Smooth muscle cell (in vitro differentiated cells): ENCODE results near the gene NDE1. TPM values are rescaled to one million over a fixed set of nuclear protein-coding genes. Genes with fewer than 3 reads are reported as not detected.

Source experiments
- DNase-seq: peaks from one replicate; lab custom pipeline; 2025; ENCODE audit not compliant: unreplicated experiment; lab: John Stamatoyannopoulos, UW
- H2AFZ ChIP-seq: fragments of 200-600 bp; sonication (generic); 2 replicates; pipeline ENCODE4 v1.6.0; 2016; ENCODE audit warnings: antibody characterized with exemption, low read depth, mild to moderate bottlenecking
- H3F3A ChIP-seq: fragments of 200-600 bp; sonication (generic); 2 replicates; pipeline ENCODE4 v1.6.0; 2017; ENCODE audit warnings: antibody characterized with exemption, low read depth
- H3K27ac ChIP-seq: fragments of 200-600 bp; sonication (generic); 2 replicates; pipeline ENCODE4 v1.5.1; 2016; ENCODE audit warnings: low read depth, mild to moderate bottlenecking
- H3K27me3 ChIP-seq: fragments of 200-600 bp; sonication (generic); 2 replicates; pipeline ENCODE4 v1.6.1; 2016; ENCODE audit warnings: low read depth, mild to moderate bottlenecking
- H3K36me3 ChIP-seq: fragments of 200-600 bp; sonication (generic); 2 replicates; pipeline ENCODE4 v1.5.1; 2016; ENCODE audit warnings: low read depth
- H3K4me1 ChIP-seq: fragments of 200-600 bp; sonication (generic); 2 replicates; pipeline ENCODE4 v1.5.1; 2016; ENCODE audit warnings: low read depth
- H3K4me2 ChIP-seq: fragments of 200-600 bp; sonication (generic); 2 replicates; pipeline ENCODE4 v1.6.0; 2016; ENCODE audit warnings: mild to moderate bottlenecking
- H3K4me3 ChIP-seq: fragments of 200-600 bp; sonication (generic); 2 replicates; pipeline ENCODE4 v1.5.1; 2016; ENCODE audit warnings: mild to moderate bottlenecking
- H3K79me2 ChIP-seq: fragments of 200-600 bp; sonication (generic); 2 replicates; pipeline ENCODE4 v1.6.0; 2016; ENCODE audit warnings: low read depth, mild to moderate bottlenecking
- H3K9ac ChIP-seq: fragments of 200-600 bp; sonication (generic); 2 replicates; pipeline ENCODE4 v1.6.0; 2016; ENCODE audit warnings: low read depth
- H3K9me3 ChIP-seq: fragments of 200-600 bp; sonication (generic); replicated peaks from 2 replicates; pipeline ENCODE4 v1.5.1; 2016; ENCODE audit warnings: low read depth
- H4K20me1 ChIP-seq: fragments of 200-600 bp; sonication (generic); 2 replicates; pipeline ENCODE4 v1.6.0; 2016; ENCODE audit warnings: low read depth
- WGBS: methylation state at CpG from one replicate; pipeline ENCODE4 v1.1.7; 2016; ENCODE audit warnings: low lambda C conversion rate; 5-methylcytosine and 5-hydroxymethylcytosine counted together
- polyA plus RNA-seq: library from polyadenylated mRNA; unstranded; fragments of >200 nt; fragmentation: Nextera tagmentation; extraction: Ambion mirVana; gene quantifications from 2 replicates; pipeline ENCODE4 v1.2.1, GENCODE V29; 2016
- total RNA-seq: library from RNA; depleted of rRNA; stranded (reverse); fragments of >200 nt; gene quantifications from 2 replicates; pipeline ENCODE4 v1.2.3, GENCODE V29; 2014
- TF ChIP-seq, protein P1 (sequence below): fragments of 200-600 bp; sonication (generic); IDR thresholded peaks from 2 replicates; pipeline ENCODE4 v1.5.1; 2017; ENCODE audit warnings: borderline replicate concordance, mild to moderate bottlenecking, antibody characterized with exemption; ENCODE audit not compliant: insufficient read depth, poor library complexity, severe bottlenecking

The NDE1 gene
- total and polyA plus RNA-seq, 2 experiments from 2014 or later, result 12.2 to 17.9 TPM

DNA sequence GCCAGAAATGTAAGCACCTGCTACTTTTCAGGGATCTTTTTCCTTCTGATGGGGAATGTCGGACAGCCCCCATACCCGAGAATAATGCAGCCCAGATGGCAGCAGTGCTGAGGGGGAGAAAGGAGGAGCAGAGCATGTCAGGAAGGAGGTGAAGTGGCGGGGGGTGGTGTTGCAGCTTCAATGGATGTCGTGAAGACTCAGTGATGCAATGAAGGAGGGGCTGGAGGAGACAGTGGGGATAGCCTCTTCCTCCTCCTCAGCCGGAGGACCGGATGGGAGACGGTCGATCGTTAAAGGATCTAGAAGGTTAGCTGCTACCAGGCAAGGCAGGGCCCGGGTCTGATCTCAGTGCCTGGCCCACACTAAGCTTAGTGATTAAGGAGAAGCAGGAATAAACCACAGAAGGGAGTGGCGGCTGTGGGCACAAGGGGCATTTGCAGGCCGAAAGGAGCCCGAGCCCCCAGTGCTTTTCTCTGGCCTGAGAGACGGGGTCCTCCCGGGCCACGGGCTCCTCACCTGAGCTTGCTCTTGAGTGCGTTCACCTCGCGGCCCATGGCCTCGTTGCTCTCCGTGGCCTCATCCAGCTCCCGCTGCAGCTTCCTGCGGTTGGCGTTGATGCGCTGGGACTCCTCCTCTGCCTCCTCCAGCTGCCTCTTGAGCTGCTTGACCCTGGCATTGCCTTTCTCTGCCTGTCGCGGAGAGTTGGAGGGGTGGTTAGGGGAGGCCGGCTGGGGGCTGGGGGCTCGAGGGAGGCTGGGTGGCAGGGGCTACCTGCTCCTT is 64.5 kb downstream of the NDE1 start:
- WGBS, result 92% methylated on average over 25 of the region's 29 CpGs
- Histone ChIP-seq H4K20me1 (no peaks in the 10 kb centered on the region), H3K36me3 (no peaks in the 10 kb centered on the region), H3F3A (no peaks in the 10 kb centered on the region), H3K4me2 (no peak overlapping the region), H2AFZ (no peak overlapping the region), H3K4me1 (no peaks in the 10 kb centered on the region), H3K9ac (no peak overlapping the region), H3K27ac (no peak overlapping the region), H3K27me3 (no peaks in the 10 kb centered on the region), H3K9me3 (no peaks in the 10 kb centered on the region), H3K79me2 (no peaks in the 10 kb centered on the region), H3K4me3 (no peak overlapping the region)
- DNase-seq, result no peak
- TF ChIP-seq, protein P1, sequence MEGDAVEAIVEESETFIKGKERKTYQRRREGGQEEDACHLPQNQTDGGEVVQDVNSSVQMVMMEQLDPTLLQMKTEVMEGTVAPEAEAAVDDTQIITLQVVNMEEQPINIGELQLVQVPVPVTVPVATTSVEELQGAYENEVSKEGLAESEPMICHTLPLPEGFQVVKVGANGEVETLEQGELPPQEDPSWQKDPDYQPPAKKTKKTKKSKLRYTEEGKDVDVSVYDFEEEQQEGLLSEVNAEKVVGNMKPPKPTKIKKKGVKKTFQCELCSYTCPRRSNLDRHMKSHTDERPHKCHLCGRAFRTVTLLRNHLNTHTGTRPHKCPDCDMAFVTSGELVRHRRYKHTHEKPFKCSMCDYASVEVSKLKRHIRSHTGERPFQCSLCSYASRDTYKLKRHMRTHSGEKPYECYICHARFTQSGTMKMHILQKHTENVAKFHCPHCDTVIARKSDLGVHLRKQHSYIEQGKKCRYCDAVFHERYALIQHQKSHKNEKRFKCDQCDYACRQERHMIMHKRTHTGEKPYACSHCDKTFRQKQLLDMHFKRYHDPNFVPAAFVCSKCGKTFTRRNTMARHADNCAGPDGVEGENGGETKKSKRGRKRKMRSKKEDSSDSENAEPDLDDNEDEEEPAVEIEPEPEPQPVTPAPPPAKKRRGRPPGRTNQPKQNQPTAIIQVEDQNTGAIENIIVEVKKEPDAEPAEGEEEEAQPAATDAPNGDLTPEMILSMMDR, result no peak

DNA sequence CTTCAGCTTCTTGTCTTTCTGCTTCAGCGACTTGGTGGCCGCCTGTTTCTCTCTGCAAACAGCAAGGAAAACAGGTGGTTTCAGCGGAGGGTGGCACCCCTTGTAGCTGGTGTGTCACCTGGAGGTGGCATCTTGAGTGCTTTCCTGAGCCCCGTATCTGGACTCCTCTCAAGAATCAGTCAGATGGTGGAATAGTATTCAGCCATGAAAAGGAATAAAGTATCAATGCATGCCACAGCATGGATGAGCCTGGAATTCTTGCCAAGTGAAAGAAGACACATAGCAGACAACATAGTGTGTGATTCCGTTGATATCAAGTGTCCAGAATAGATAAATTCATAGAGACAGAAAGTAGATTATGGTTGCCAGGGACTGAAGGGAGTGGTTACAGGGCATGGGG is 65.2 kb downstream of the NDE1 start:
- Histone ChIP-seq H3K27ac (no peak overlapping the region), H3K4me1 (no peaks in the 10 kb centered on the region), H3K27me3 (no peaks in the 10 kb centered on the region), H3K36me3 (no peaks in the 10 kb centered on the region), H3K9me3 (no peaks in the 10 kb centered on the region), H3K4me2 (no peak overlapping the region), H3K9ac (no peak overlapping the region), H4K20me1 (no peaks in the 10 kb centered on the region), H3F3A (no peaks in the 10 kb centered on the region), H3K4me3 (no peak overlapping the region), H2AFZ (no peak overlapping the region), H3K79me2 (no peaks in the 10 kb centered on the region)
- 100% methylated on average over 5 of the region's 5 CpGs for WGBS
- DNase-seq, result no peak
- TF ChIP-seq, protein P1, result no peak

DNA sequence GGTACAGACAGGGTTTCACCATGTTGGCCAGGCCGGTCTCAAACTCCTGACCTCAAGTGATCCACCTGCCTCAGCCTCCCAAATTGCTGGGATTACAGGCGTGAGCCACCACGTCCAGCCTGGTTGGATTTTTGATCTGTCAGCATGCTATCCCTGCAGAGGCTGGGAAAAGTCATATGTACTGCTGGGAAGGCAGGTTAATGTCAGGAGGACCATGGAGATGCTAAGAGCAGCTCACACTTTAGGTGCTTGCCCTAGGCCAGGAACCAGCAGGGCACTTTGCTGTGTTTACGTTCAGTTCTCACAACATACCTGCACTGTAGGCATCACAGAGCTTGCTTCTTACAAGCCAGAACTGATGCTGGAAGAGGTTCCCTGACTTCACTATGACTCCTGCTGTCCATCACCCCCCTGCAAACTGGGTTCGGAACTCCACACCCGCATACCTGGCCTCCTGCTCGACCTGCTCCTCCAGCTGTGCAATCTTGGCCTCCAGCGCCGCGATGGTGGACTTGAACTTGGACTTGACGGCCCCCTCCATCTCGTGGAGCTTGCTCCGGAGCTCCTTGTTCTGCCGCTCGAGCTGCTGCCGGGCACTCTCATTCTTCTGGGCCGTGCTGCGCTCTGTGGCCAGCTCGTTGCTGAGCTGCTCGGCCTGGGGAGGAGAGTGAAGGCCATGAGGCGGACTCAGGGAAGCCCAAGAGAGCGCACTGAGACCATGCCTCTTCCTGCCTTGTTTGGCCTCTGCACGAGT is 66.8 kb downstream of the NDE1 start:
- Histone ChIP-seq H3K9me3 (no peaks in the 10 kb centered on the region), H3F3A (no peaks in the 10 kb centered on the region), H3K4me2 (no peak overlapping the region), H4K20me1 (no peaks in the 10 kb centered on the region), H3K27ac (no peak overlapping the region), H3K79me2 (no peaks in the 10 kb centered on the region), H2AFZ (no peak overlapping the region), H3K36me3 (no peaks in the 10 kb centered on the region), H3K27me3 (no peaks in the 10 kb centered on the region), H3K4me1 (no peaks in the 10 kb centered on the region), H3K4me3 (no peak overlapping the region), H3K9ac (no peak overlapping the region)
- 95% methylated on average over 23 of the region's 23 CpGs for WGBS
- DNase-seq, result no peak
- TF ChIP-seq, protein P1, result no peak

DNA sequence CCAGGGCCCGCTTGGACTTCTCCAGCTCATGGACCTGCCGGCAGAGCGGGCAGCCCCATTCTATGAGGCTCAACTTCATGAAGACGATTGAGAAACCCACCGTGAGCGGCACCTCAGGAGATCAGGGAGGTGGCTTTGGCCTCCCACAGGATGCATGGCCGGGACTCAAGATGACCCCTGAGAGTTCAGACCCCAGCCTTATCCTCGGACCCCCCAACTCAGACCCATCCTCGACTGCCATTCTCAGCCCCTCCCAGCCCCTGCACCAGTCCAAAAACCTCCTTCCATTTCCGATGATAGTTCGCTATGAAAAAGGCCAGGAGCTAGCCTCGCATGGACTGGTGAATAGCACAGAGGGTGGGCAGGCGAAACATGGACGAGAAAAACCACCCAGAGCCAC is 71.0 kb downstream of the NDE1 start:
- WGBS, result 98% methylated on average over 14 of the region's 14 CpGs
- no peaks in the 10 kb centered on the region for H4K20me1 ChIP-seq
- H3K9me3 ChIP-seq, result no peaks in the 10 kb centered on the region
- H3K36me3 ChIP-seq, result no peaks in the 10 kb centered on the region
- DNase-seq, result no peak
- no peaks in the 10 kb centered on the region for H3F3A ChIP-seq
- H2AFZ ChIP-seq, result no peak overlapping the region
- no peak overlapping the region for H3K4me3 ChIP-seq
- no peaks in the 10 kb centered on the region for H3K79me2 ChIP-seq
- no peak overlapping the region for H3K4me2 ChIP-seq
- no peak overlapping the region for H3K9ac ChIP-seq
- TF ChIP-seq, protein P1, result no peak
- H3K27me3 ChIP-seq, result no peaks in the 10 kb centered on the region
- no peaks in the 10 kb centered on the region for H3K4me1 ChIP-seq
- no peak overlapping the region for H3K27ac ChIP-seq
